ENCODE measurements around the gene NRAP.
"Not testable (repeated sequence)": the region's sequence is repeated elsewhere in the genome, so short reads cannot be mapped to it uniquely, and the experiment has no call there.

Gene NRAP

DNA sequence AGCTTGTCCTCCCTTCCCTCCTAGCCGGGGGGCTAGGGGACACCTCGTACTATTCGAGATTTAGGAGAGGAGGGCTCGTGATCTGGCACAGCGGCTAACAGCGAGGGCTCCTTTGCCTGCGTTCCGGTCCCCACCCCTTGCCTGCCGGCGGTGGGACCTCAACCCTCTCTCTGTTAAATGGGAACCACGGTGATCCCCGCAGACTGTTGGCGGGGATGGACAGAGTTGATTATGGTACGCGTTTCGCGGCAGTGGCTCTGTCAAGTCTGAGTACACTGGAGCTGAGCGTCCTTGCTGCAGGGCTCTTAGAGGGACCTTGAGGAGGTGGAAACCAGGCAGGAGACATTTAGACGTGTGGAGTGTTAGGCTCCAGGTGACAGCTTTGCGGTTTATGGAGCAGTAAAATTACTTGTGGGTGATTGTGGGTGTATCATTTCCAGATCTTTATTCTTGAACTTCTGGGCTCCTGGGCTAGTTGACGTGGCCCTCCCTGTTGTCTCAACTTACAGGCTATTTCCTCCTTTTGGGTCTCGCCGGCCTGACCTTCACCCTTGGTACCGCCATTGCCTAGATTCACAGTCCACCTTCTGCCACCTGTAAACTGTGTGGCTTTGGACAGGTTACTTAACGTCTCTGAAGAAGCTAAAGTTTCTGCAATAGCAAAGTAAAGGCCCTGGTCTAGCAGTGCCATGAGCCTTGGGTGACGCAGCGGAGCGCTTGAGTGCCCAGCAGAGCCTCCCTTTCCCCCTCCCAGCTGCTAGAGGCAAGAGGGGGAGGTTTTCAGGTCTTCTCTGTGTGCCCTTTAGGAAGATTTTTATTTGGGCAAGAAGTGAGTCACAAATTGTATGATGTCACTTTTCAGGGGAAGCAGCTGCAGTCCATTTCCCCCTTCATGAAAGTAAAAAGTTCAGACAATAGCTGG is 16.6 kb upstream of the NRAP start:
- DNase-seq: peak; percentile 83

DNA sequence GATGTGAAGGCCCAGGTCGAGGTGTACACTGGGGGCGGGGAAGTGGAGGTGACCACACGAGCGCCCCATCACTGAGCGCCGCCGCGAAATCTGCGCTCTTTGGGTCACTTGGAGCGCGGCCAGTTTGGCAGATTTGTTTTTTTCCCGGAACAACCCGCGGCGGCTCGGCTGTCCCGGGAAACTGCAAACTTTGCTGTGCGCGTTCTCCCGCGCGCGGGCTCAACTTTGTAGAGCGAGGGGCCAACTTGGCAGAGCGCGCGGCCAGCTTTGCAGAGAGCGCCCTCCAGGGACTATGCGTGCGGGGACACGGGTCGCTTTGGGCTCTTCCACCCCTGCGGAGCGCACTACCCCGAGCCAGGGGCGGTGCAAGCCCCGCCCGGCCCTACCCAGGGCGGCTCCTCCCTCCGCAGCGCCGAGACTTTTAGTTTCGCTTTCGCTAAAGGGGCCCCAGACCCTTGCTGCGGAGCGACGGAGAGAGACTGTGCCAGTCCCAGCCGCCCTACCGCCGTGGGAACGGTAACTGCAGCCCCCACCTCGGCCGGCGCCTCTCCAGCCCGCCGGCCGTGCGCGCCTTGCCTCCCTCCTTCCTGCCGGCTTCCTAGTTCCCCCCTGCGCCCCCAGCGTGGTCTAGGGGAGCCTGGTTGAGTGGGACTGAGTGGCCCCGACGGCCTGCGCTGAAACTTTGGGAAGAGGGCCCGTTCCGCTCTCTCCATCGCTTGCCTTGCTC is 15.8 kb upstream of the NRAP start, which contains the start of gene CASP7:
Gene CASP7 (plus strand): TSS at position 450 of the 727 bp plus-strand sequence. CDS start 17,582 bp downstream, outside the sequence.
- peak; percentile 72 for DNase-seq

DNA sequence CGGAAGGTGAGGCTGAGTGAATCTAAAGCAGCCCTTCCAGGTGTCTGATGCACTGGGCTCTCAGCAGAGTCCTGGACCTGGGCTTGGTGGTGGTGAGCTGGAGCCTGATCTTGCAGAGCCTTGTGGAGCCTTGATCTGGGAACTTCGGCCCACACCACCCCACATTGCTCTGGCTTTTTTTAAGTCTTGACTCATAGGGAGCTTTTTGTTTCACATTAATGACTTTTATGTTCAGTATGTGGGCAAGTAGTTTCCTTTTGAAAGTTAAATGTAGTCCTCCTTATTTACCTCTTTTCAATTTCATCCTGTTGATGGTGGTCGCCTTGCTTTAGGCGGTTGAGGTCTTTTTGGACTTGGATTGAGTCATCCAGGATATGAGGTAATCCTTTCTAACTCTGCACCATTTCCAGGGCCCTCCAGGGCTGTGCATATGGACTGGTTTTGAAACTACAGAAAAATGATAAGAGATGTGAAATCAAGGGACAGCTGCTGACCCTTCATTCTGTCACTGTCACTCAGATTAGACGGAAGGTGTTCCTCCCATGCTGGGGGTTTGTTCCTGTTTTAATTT is 2.9 kb upstream of the NRAP start:
- peak; percentile 74 for DNase-seq

DNA sequence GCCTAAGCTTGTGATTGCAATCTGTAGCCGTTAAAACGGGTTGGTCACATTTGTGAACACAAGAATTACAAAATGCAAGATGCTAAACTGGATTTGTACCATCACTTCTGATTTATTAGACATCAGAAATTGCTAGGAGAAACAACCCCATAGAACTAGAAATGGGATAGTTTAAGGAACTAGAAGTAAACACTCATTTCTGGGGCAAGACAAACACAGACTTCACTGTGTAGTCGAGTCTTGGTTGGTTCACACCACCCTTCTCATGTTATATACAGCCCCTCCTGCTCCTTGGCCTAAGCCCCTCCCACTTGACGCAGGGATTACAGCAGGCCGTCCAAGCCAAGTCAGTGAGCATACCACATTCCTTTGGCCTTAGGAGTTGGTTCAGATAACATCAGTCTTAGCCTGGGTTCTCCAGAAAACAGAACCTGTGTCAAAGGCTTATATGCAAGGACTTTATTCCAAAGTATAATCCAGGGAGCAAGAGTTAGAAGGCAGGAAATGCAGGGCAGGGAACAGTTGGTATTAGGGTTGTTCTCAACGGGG is 2.0 kb upstream of the NRAP start:
- peak; percentile 21 for DNase-seq

GRCh38 chr10:113665352-113665751 is 1.5 kb upstream of the NRAP start:
- no peak for DNase-seq

GRCh38 chr10:113663142-113663541 is 699 bp downstream of the NRAP start:
- DNase-seq: no peak

- no peak for DNase-seq
Observed at GRCh38 chr10:113661332-113661731, 2.5 kb downstream of the NRAP start.

GRCh38 chr10:113657544-113657943 is 6.3 kb downstream of the NRAP start:
- DNase-seq: no peak

GRCh38 chr10:113656896-113657295 is 6.9 kb downstream of the NRAP start:
- no peak for DNase-seq

- not testable (repeated sequence) for DNase-seq
Observed at GRCh38 chr10:113652456-113652855, 11.4 kb downstream of the NRAP start.

GRCh38 chr10:113651898-113652297 is 11.9 kb downstream of the NRAP start:
- no peak for DNase-seq

DNA sequence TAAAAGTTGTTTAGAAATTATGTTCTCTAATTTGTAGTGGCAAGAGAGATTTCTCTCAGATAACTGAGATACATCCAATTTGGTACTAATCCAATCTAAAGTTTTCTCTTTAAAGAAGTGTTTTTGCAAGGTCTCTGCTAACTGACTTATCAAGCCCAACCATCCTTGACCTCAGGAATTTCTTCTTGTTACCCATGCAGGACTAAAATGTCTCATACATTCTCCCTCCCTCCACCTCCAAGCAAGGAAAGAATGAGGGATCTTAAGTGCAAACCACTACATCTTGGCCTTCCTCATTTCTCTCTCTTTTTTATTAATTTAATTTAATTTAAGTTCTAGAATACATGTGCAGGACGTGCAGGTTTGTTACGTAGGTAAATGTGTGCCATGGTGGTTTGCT is 12.8 kb downstream of the NRAP start:
- DNase-seq: no peak

- no peak for DNase-seq
Observed at GRCh38 chr10:113650172-113650571, 13.7 kb downstream of the NRAP start.

DNA sequence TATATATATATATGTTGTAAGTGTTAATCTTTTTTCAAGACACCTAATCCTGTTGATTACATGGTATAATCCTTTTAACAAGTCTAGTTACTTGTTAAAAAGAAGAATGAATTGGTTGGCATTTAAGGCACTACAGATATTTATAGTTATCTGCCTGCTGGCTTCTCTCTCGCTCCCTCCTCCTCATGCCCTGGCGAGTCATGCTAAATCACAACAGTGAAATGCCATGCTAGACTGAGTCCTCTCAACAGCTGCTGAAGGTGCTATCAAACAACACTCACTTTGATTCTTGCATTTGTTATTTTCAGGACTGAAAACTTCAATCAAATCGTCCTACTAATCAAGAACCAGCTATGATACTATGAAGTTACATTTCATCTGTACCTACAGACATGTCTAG is 15.4 kb downstream of the NRAP start:
- no peak for DNase-seq

DNA sequence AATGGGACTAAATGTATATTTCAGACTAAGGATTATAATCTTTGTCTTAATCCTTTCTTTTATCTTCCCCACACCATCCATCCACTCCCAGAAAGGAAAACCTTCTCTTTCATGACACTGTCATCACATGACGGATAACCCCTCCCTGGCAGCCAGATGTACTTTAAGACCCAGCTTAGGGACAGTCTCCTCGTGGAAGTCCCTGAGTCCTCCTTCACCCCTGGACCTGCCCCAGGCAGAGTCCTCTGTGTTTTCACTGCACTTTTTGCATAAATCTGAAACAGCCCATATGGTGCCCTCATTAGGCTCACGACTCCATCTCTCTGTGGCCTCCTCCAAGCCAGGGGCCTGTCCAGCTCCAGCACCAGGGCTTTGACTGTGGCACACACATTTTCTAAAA is 16.0 kb downstream of the NRAP start:
- DNase-seq: no peak

GRCh38 chr10:113646336-113647201 is 17.3 kb downstream of the NRAP start:
- DNase-seq: no peak

DNA sequence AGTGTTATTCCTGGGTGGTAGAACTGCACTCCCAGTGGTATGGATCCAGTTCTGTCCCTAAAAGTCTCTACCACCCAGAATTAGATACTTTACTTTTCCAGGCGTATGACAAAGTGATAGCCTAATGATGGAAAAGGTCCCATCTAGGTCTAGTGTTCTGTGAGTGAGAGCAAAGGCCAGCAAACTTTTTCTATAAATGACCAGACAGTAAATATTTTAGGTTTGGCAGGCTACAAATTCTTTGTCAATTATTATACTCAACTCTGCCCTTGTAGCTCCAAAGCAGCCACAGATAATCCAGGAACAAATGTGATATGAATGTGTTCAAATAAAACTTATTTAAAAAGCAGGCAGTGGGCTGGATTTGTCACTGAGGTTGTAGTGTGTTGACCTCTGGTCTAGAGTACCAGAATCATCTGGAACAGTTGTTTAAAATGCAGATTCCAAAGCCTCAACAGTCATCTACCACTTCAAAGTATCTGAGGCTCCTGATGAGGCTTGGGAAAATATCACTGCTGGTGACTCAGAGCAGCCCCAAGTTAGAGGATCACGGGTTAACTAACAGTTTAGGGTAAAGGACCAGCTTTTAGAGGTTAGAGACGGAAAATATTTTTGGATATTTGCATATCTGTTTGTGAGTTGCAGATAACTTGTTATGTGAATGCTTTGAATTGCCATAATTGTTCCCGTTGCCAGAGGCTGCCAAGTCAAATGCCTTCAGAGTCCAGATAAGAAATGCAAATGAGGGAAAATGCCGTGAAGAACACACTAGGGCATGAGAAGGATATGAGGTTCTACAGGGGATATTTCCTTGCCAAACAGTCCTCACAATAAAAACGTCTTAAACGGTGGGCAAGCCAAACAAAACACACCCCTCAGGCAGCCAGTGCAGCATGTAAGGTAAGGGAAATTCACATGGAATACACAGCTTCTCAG is 19.4 kb downstream of the NRAP start:
- no peak for DNase-seq

GRCh38 chr10:113643183-113643582 is 20.7 kb downstream of the NRAP start:
- DNase-seq: no peak

- no peak for DNase-seq
Observed at GRCh38 chr10:113641702-113642101, 22.1 kb downstream of the NRAP start.

DNA sequence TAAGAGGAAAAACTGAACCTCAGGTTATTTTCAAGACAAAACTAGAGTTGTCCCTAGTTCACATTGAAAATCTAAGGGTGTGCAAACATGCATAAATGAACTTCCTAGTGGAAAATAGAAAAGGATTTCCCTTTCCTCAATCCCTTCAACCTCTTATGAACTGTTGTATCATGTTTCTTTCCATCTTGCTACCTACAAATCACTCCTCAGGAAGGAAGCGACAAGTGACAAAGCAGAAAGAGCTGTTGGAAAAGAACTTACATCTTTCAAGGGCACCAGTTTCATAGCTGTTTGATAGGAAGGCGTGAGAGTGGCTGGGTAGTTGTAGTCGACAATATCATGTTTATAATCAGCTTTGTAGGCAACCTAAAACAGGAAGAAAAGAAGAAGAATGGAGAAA is 23.9 kb downstream of the NRAP start:
- DNase-seq: no peak

GRCh38 chr10:113631684-113632367 is 32.0 kb downstream of the NRAP start:
- DNase-seq: no peak

Data from MV-4-11 (cell line).